COLO829 (cell line): ENCODE results near the gene MECR.

Experiments
- DNase-seq: peaks from one replicate; pipeline ENCODE4 v3.0.0; 2012; ENCODE audit warnings: low spot score

The MECR gene, protein sequence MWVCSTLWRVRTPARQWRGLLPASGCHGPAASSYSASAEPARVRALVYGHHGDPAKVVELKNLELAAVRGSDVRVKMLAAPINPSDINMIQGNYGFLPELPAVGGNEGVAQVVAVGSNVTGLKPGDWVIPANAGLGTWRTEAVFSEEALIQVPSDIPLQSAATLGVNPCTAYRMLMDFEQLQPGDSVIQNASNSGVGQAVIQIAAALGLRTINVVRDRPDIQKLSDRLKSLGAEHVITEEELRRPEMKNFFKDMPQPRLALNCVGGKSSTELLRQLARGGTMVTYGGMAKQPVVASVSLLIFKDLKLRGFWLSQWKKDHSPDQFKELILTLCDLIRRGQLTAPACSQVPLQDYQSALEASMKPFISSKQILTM

GRCh38 chr1:29230553-29231378 is at the start of gene MECR:
TSS of gene MECR (minus strand) at chr1:29230934. CDS start at chr1:29230906, 28 bp downstream.
- peak; percentile 94 for DNase-seq

GRCh38 chr1:29279951-29280391 is 49.2 kb upstream of the MECR start:
- DNase-seq: no peak

DNA sequence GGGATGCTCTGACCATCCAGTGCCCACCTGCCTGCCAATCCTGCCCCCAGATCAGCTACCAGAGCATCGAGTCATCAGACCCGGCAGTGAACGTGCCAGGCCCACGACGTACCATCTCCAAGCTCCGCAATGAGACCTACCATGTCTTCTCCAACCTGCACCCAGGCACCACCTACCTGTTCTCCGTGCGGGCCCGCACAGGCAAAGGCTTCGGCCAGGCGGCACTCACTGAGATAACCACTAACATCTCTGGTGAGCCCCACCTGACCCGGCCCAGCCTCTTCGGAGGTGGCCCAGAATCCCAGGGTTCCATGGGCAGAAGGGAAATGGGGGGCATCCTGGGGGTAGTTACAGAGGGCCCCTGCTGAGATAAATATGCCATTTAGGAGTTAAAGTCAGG is 48.7 kb upstream of the MECR start:
- DNase-seq: no peak

DNA sequence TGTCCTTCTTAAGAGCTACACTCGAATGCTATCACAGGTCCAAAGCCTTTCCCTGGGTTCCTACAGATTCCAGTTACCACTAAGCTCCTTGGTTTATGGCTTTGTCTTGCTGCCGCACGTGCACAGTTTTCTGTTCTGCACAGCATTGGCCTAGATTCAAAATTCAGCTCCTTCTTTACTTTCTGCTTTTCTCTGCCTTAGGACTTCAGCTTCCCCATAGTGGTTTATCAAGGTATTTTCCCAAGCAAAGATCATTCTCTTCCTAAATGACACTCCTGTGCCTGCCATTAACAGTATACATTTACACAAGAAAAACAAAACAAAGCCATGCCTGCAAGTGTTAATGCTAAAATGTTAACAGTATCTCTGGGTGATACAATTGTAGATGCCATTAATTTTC is 47.4 kb upstream of the MECR start:
- no peak for DNase-seq

GRCh38 chr1:29275435-29275834 is 44.7 kb upstream of the MECR start:
- no peak for DNase-seq

DNA sequence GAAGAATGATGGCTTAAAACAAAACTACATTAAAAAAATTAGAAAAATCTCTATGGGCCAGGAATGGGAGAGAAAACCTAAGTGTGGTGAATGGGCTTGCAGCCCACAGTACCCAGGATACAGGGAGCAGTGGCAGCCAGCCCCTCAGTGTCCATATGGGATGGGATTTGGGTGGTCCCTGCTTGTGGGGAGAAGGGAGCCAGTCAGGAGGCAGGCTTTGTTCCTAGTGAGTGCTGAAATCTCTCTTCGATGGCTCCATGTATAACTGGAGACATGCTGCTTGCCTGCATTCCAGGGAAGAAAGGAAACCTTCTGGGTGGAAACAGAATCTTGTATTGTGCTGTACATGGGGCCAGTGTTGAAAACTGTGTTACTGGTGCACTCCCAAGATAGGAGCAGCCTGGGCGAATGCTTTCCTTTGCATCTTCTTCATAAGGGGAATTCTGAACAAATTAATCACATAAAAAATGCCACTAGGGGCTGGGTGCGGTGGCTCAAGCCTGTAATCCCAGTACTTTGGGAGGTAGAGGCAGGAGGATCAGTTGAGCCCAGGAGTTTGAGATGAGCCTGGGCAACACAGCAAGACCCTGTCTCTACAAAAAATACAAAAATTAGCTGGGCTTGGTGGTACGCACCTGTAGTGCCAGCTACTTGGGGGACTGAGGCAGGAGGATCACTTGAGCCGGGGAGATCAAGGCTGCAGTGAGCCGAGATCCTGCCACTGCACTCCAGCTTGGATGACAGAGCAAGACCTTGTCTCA is 41.6 kb upstream of the MECR start:
- DNase-seq: no peak

DNA sequence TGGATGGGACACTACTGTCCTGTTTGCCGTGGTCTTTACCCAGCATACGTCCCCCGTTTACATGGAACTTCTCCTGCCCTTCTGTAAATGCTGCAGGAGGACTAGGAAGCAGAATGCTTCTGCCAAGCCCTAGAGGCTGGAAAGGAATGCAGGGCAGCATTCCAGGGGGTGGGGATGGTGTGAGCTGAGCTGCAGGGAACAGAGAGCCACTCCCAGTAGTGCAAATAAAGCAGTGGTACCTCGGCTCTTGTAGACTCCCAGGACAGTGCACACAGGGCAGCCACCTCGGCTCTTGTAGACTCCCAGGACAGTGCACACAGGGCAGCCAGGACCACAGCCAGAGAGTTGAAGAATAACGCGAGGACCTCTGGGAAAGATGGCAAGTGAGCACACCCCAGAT is 41.0 kb upstream of the MECR start:
- DNase-seq: peak; percentile 17

GRCh38 chr1:29270929-29271521 is 40.3 kb upstream of the MECR start:
- DNase-seq: no peak

DNA sequence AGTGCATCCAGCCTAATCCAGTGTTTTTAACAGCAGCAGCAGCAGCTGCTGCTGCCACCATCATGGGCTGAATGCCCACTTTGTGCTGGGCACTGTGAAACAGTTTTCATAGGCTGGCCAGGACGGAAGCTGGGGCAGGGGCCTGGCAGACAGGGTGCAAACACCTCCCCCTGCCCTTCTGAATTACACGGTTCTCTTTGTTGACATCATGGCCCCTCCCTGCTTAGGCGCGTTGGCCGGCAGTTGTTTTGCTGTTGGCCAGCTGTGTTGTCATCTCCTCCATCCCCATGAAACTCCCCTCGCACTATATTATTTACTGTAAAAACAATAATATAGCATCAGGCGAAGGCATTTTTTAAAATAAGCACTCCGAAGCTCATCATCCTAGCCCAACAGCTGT is 38.6 kb upstream of the MECR start:
- no peak for DNase-seq

DNA sequence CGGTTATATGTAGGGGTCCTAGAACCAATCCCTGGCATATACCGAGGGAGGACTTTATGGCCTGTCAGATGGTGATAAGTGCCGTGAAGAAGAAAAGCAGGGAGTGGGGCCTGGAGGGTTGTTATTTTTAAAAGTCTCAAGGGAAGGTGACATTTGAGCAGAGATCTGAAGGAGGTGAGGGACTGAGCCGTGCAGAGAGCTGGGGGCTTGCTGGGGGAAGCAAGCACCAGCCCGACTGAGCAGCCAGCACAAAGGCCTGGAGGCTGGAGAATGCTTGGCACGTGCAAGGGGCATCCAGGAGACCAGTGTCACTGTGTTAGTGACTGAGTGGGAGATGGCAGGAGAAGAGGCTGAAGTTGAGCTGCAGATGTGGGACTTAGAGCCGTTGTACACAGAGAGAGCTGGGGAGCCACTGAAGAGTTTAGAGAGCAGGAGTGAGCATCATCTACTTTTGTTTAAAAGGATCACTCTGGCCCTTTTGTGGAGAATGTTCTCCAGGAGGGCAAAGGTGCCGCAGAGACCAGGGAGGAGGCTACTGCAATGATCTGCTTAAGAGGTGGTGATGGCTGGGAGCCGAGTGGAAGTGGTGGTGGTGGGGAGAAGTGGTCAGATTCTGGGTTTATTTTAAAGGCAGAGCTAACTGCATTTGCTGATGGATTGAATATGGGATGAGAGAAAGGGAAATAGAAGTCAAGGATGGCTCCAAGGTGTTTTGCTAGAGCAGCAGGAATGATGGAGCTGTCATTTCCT is 36.8 kb upstream of the MECR start:
- no peak for DNase-seq

DNA sequence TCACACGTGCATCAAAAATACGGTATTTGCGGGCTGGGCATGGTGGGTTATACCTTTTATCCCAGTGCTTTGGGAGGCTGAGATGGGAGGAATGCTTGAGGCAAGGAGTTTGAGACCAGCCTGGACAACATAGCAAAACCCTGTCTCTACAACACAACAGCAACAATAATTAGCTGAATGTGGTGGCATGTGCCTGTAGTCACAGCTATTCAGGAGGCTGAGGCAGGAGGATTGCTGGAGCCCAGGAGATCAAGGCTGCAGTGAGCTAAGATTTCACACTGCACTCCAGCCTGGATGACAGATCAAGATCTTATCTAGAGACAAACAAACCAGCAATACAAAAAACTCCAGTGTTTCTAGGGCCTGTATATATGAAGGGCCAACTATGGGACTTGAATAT is 36.2 kb upstream of the MECR start:
- DNase-seq: no peak

- no peak for DNase-seq
These were observed 34.1 kb upstream of the MECR start for GRCh38 chr1:29264773-29265389.

DNA sequence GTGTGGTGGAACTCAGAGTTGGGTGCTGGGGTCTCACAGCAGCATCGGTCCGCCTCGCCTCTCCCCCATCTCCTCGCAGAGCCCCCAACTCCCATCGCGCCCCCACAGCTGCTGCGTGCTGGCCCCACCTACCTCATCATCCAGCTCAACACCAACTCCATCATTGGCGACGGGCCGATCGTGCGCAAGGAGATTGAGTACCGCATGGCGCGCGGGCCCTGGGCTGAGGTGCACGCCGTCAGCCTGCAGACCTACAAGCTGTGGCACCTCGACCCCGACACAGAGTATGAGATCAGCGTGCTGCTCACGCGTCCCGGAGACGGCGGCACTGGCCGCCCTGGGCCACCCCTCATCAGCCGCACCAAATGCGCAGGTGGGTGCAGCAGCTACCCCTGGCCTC is 29.8 kb upstream of the MECR start:
- no peak for DNase-seq

- peak; percentile 25 for DNase-seq
These were observed 29.2 kb upstream of the MECR start for GRCh38 chr1:29259802-29260441.

DNA sequence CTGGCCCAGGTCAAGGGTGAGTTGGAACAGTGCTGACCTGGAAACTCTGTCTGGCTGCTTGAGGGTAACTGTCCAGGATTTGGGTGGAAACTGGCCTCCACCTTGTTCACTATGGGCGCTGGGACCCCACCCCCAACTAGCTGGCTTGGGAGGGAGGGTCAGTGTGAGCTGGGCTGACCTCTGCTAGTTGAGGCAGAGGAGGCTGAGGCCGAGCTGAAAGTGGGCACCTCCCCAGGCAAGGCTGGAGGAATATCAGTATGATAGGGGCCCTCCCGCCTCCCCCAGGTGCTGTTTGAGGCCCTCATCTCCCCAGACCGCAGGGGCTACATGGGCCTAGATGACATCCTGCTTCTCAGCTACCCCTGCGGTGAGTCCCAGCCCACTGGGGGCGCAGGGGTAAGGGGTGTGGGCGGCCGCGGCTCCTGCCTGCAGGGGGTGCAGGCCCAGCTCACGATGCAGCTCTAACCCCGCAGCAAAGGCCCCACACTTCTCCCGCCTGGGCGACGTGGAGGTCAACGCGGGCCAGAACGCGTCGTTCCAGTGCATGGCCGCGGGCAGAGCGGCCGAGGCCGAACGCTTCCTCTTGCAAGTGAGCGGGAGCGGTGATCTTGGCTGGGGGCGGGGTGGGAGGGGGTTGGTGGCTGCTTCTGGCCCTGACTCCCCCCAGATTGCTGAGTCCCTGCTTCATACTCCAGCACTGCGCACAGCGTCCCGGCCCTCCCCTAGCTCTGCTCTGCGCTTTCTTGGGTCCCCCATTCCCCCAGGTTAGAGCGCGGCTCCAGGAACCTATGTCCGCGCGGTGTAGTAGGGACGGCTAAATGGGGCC is 28.5 kb upstream of the MECR start:
- no peak for DNase-seq

DNA sequence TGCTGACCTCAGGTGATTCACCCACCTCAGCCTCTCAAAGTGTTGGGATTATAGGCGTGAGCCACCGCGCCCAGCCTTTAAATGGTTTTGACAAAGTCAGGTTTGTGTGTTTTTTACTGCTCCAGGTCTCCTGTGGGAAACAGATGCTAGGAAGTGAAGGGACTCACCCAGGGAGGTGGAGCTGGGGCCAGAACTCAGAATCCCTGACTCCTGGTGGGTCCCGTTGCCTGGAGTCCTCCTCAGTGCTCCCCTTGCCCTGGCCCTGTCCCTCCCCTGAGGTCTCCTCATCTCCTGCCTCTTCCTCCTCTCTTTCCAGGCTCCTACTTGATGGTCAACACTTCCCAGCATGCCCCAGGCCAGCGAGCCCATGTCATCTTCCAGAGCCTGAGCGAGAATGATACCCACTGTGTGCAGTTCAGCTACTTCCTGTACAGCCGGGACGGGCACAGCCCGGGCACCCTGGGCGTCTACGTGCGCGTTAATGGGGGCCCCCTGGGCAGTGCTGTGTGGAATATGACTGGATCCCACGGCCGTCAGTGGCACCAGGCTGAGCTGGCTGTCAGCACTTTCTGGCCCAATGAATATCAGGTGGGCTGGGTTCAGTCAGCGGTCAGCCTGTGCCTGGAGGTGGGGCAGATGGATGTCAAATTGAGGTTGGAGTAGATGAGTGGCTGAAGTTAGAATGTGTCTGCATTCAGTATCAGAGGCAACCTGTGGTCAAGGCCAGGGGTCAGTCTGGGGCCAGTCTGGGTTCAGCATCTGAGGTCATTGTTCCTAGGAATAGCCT is 27.6 kb upstream of the MECR start:
- DNase-seq: no peak

DNA sequence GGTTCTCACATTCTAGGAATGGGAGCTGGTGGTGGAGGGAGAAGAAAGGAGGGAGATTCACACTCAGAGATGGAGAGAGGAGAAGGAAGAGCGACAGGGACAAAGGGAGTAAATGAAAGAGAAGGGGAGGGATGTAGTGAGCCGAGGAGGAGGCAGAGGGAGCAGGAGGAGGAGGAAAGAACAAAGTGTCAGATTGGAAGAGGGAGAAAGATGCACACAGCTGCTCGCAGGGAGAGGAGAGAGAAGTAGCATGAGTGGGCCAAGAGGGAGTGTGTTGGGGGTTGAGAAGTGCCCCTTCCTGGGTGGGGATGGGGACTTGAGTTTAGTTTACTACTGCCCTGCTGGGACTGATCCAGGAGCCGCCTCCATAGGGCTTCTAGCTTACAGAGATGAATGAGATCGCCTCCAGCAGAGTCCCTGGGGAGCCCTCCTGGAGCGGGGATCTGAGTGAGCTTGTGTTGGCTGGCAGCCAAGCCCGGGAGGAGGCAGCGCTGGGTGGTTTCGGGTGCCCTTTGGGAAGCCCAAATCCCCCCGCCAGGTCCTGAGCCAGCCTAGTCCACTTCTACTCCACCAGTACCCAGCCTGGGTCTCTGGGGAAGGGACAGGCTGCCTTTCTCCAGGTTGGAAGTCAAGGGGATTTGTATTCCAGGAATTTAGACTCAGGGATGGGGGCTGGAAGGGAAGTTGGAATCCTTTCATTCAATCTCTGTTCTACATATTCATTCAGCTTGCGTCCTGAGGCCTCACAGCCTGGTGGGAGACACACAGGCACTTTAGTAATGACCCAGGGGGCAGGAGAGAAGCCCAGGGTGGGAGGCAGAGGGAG is 26.5 kb upstream of the MECR start:
- DNase-seq: peak; percentile 62

DNA sequence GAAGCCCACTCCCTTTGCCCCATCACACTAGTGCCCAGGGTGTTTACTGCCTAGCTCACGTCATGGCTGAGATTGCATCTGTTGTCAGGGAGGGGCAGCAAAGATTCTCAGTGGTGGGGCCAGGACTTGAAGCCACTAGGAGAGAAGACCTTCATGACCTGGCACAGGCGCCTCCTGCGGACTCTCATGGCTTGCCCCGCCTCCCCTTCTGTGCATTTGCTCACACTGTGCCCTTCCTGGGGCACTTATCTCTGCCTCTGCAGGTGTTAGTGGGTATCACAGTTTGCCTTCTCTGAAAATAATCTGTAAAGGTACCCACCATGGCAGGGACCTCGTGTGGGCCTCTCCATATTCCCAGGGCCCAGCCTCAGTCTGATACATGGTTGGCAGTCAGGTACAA is 25.7 kb upstream of the MECR start:
- DNase-seq: no peak
